Measurements from ENCODE around the gene DENND2C. TPM values are rescaled to one million over a fixed set of nuclear protein-coding genes. Genes with fewer than 3 reads are reported as not detected.

The DENND2C gene
- total RNA-seq, 3 donors from 2014 or later (not counting 1 experiment from before 2014, with no cell fraction given) = 1.6 to 6.7 (median 1.7) TPM

DNA sequence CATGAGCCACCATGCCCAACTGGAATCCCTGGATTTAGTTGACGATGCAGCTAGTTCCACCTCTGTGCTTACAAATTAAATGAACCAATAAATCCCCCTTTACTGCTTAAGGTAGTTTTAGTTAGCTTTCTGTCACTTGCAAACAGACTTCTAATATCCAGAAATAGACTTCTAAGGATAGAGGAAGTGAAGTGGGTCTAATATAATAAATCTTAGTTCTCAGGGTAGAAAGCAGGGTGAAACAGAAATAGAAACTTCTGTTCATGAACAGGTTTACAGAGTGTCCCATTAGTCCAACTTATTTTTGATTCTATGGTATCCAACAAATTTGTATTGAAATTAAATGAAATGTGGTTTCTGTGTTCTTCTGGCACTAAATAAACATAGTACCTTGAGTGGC lies 108.5 kb downstream of the DENND2C start:
- no peaks in the 10 kb centered on the region for H3K4me1 Mint-ChIP-seq
- no peaks in the 10 kb centered on the region for H3K9me3 ChIP-seq (ENCODE audit: control insufficient read depth, insufficient read depth, low read length)
- peaks cover 14% of the 10 kb centered on the region for H3K36me3 Mint-ChIP-seq
- ATAC-seq = no peak
- H3K4me1 ChIP-seq (ENCODE audit: control insufficient read depth, insufficient read depth, low read length) = peaks cover 2% of the 10 kb centered on the region
- intact Hi-C loops (cut with micrococcal nuclease) = no loop called here
- no peak overlapping the region for H3K27ac ChIP-seq (ENCODE audit: low read length)
- H3K9me3 Mint-ChIP-seq = no peaks in the 10 kb centered on the region
- no peak for DNase-seq
- H3K27me3 ChIP-seq (ENCODE audit: control insufficient read depth, insufficient read depth, low read length) = no peaks in the 10 kb centered on the region
- no peak overlapping the region for H3K4me3 ChIP-seq (ENCODE audit: low read length)
- no peak overlapping the region for H3K4me3 Mint-ChIP-seq
- TF ChIP-seq, protein P1, sequence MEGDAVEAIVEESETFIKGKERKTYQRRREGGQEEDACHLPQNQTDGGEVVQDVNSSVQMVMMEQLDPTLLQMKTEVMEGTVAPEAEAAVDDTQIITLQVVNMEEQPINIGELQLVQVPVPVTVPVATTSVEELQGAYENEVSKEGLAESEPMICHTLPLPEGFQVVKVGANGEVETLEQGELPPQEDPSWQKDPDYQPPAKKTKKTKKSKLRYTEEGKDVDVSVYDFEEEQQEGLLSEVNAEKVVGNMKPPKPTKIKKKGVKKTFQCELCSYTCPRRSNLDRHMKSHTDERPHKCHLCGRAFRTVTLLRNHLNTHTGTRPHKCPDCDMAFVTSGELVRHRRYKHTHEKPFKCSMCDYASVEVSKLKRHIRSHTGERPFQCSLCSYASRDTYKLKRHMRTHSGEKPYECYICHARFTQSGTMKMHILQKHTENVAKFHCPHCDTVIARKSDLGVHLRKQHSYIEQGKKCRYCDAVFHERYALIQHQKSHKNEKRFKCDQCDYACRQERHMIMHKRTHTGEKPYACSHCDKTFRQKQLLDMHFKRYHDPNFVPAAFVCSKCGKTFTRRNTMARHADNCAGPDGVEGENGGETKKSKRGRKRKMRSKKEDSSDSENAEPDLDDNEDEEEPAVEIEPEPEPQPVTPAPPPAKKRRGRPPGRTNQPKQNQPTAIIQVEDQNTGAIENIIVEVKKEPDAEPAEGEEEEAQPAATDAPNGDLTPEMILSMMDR (IDR thresholded peaks at IDR 0.05) = no peak
- WGBS (ENCODE audit: insufficient coverage) = no CpG with 5 or more reads among the region's 1 CpG
- peaks cover 12% of the 10 kb centered on the region for H3K36me3 ChIP-seq (ENCODE audit: control insufficient read depth, insufficient read depth, low read length)
- H3K27ac Mint-ChIP-seq = no peak overlapping the region
- no peaks in the 10 kb centered on the region for H3K27me3 Mint-ChIP-seq (ENCODE audit: low read depth in 2 of 2)

DNA sequence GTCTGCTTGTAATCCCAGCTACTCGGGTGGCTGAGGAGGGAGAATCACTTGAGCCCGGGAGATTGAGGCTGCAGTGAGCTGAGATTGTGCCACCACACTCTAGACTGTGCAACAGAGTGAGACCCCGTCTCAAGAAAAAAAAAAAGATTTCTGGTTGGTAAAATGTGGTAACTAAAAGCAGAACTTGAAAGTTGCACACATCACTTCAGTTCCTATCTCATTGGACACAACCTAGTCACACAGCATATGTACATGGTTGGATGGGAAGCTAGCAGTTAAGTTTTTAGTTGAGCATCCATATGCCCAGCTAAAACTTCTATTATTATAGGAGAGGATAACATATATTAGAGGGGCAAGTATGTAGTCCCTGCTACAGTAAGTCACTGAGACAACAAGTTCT lies 110.5 kb downstream of the DENND2C start:
- WGBS (ENCODE audit: insufficient coverage) = 72% methylated on average over 2 of the region's 3 CpGs
- Histone ChIP-seq H3K27me3 (ENCODE audit: control insufficient read depth, insufficient read depth, low read length) (no peaks in the 10 kb centered on the region), H3K27ac (ENCODE audit: low read length) (no peak overlapping the region), H3K4me3 (ENCODE audit: low read length) (no peak overlapping the region), H3K9me3 (ENCODE audit: control insufficient read depth, insufficient read depth, low read length) (no peaks in the 10 kb centered on the region), H3K4me1 (ENCODE audit: control insufficient read depth, insufficient read depth, low read length) (peaks cover 2% of the 10 kb centered on the region), H3K36me3 (ENCODE audit: control insufficient read depth, insufficient read depth, low read length) (no peaks in the 10 kb centered on the region)
- Mint-ChIP-seq H3K27me3 (ENCODE audit: low read depth in 2 of 2) (no peaks in the 10 kb centered on the region), H3K9me3 (no peaks in the 10 kb centered on the region), H3K4me3 (no peak overlapping the region), H3K36me3 (no peaks in the 10 kb centered on the region), H3K27ac (no peak overlapping the region), H3K4me1 (no peaks in the 10 kb centered on the region)
- TF ChIP-seq, protein P1 (IDR thresholded peaks at IDR 0.05) = no peak
- ATAC-seq = no peak
- intact Hi-C loops (cut with micrococcal nuclease) = loop anchor here (2.0 to 5.0 kb wide), 2 partner anchors 213 to 582 kb away; partner anchors contain the start of gene OLFML3
- no peak for DNase-seq

DNA sequence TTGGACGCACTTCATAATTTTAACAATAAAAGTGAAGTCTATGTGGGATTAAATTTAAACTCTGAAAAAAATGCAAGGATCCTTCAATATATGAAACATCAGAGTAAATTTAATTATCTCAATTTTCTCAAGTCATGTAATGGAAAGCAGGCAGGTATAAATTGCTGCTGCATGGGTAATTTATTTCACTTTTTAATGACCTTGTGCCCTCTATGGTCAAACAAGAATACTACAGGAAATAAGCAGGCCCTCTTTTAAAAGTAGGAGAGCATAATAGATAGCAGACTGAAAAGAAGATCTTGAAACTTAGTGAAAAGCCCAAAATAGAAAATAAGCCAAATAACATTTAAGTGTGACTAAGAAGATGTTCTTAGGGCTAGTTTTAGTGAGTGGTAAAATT lies 111.3 kb downstream of the DENND2C start:
- no peaks in the 10 kb centered on the region for H3K27me3 Mint-ChIP-seq (ENCODE audit: low read depth in 2 of 2)
- DNase-seq (peak in 1 of 2 donors; percentile 46), ATAC-seq (peak in 2 of 3 donors; percentile 58 to 73)
- TF ChIP-seq, protein P1 (IDR thresholded peaks at IDR 0.05) = peak; percentile 59
- no peaks in the 10 kb centered on the region for H3K4me1 Mint-ChIP-seq
- no peak overlapping the region for H3K27ac ChIP-seq (ENCODE audit: low read length)
- no peak overlapping the region for H3K4me3 ChIP-seq (ENCODE audit: low read length)
- no CpG with 5 or more reads among the region's 1 CpG for WGBS (ENCODE audit: insufficient coverage)
- peaks cover 2% of the 10 kb centered on the region for H3K4me1 ChIP-seq (ENCODE audit: control insufficient read depth, insufficient read depth, low read length)
- H3K9me3 ChIP-seq (ENCODE audit: control insufficient read depth, insufficient read depth, low read length) = no peaks in the 10 kb centered on the region
- no peaks in the 10 kb centered on the region for H3K36me3 ChIP-seq (ENCODE audit: control insufficient read depth, insufficient read depth, low read length)
- H3K9me3 Mint-ChIP-seq = no peaks in the 10 kb centered on the region
- H3K27me3 ChIP-seq (ENCODE audit: control insufficient read depth, insufficient read depth, low read length) = no peaks in the 10 kb centered on the region
- no peaks in the 10 kb centered on the region for H3K36me3 Mint-ChIP-seq
- intact Hi-C loops (cut with micrococcal nuclease) = loop anchor here (2.0 to 5.0 kb wide), 2 partner anchors 212 to 581 kb away; partner anchors contain the start of gene OLFML3
- H3K27ac Mint-ChIP-seq = no peak overlapping the region
- no peak overlapping the region for H3K4me3 Mint-ChIP-seq

DNA sequence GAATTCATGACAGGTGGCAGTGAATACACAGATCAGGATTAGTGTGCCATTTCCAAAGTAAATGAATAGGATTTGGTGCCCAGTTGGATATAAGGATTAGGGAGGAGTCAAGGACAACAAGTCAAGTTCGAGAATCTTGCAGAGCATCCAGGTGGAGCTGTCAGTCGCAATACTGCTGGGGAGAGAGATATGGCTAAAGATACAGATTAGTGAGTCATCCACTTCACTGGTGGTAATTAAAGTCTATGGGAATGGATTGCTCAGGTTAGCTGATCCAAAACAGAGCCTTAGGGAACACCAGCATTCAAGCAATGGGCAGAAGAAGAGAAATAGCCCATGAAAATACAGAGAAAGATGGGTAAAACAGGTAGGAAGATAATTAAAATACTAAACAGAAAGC lies 115.3 kb downstream of the DENND2C start:
- Mint-ChIP-seq H3K27me3 (ENCODE audit: low read depth in 2 of 2) (no peaks in the 10 kb centered on the region), H3K36me3 (no peaks in the 10 kb centered on the region), H3K27ac (no peak overlapping the region), H3K4me1 (no peaks in the 10 kb centered on the region), H3K9me3 (no peaks in the 10 kb centered on the region), H3K4me3 (no peak overlapping the region)
- Histone ChIP-seq H3K36me3 (ENCODE audit: control insufficient read depth, insufficient read depth, low read length) (no peaks in the 10 kb centered on the region), H3K4me1 (ENCODE audit: control insufficient read depth, insufficient read depth, low read length) (peaks cover 2% of the 10 kb centered on the region), H3K9me3 (ENCODE audit: control insufficient read depth, insufficient read depth, low read length) (no peaks in the 10 kb centered on the region), H3K4me3 (ENCODE audit: low read length) (no peak overlapping the region), H3K27ac (ENCODE audit: low read length) (no peak overlapping the region), H3K27me3 (ENCODE audit: control insufficient read depth, insufficient read depth, low read length) (no peaks in the 10 kb centered on the region)
- DNase-seq (no peak), ATAC-seq (no peak)
- TF ChIP-seq, protein P1 (IDR thresholded peaks at IDR 0.05) = no peak
- WGBS (ENCODE audit: insufficient coverage) = 91% methylated on average over 2 of the region's 2 CpGs
- intact Hi-C loops (cut with micrococcal nuclease) = no loop called here
